SK-N-SH (cell line): ENCODE results near the gene ARHGAP26. TPM values are rescaled to one million over a fixed set of nuclear protein-coding genes. Genes with fewer than 3 reads are reported as not detected.

Experiments
- CTCF ChIA-PET: fragments of 300-600, 350-600 bp; formaldehyde crosslinking; extraction: SDS; loops from one replicate; lab custom pipeline; 2021; lab: Yijun Ruan, JAX
- POLR2A ChIA-PET: fragments of 350-600 bp; sonication (Branson Sonifier 250); formaldehyde crosslinking; extraction: SDS; loops from one replicate; lab custom pipeline; 2020; ENCODE audit warnings: antibody characterized with exemption, inconsistent platforms; lab: Yijun Ruan, JAX
- DNase-seq: peaks from one replicate; pipeline ENCODE4 v3.0.0; 2012
- H2AFZ ChIP-seq: fragments of 200-600 bp; sonication (generic); 2 replicates; pipeline ENCODE4 v1.8.1; 2016; ENCODE audit warnings: antibody characterized with exemption, mild to moderate bottlenecking, low read depth
- H3F3A ChIP-seq: fragments of 200-600 bp; sonication (generic); replicated peaks from 2 replicates; pipeline ENCODE3; 2016; ENCODE audit warnings: antibody characterized with exemption, mild to moderate bottlenecking; ENCODE audit not compliant: insufficient read depth
- H3K27ac ChIP-seq, 2 experiments: fragments of 200-500 bp in 1 of 2; fragments of 200-600 bp in 1 of 2; sonication (Bioruptor generic) in 1 of 2; sonication (generic), shearing (Covaris generic) in 1 of 2; 2 replicates each; pipeline versions ENCODE4 v1.5.1 to v1.6.1; 2014 to 2016; ENCODE audit warnings: low read depth in 2 of 2, inconsistent platforms in 1 of 2, low read length in 1 of 2, mild to moderate bottlenecking in 1 of 2, mixed read lengths in 1 of 2
- H3K27me3 ChIP-seq: fragments of 200-600 bp; sonication (generic), shearing (Covaris generic); 2 replicates; pipeline ENCODE4 v1.6.1; 2016; ENCODE audit warnings: mixed run types; ENCODE audit not compliant: insufficient read depth
- H3K36me3 ChIP-seq, 2 experiments: fragments of 200-500 bp in 1 of 2; fragments of 200-600 bp in 1 of 2; sonication (Bioruptor generic) in 1 of 2; sonication (generic) in 1 of 2; replicated peaks in 1 of 2; 2 replicates each; pipeline versions ENCODE3 to v1.5.1; 2014 to 2016; ENCODE audit warnings: low read length in 1 of 2, mild to moderate bottlenecking in 1 of 2; ENCODE audit not compliant: insufficient read depth in 2 of 2, control insufficient read depth in 1 of 2
- H3K4me1 ChIP-seq, 2 experiments: fragments of 200-500 bp in 1 of 2; fragments of 200-600 bp in 1 of 2; sonication (Bioruptor generic) in 1 of 2; sonication (generic), shearing (Covaris generic) in 1 of 2; 2 replicates each; pipeline versions ENCODE4 v1.5.1 to v1.6.1; 2014 to 2016; ENCODE audit warnings: low read depth in 1 of 2, low read length in 1 of 2, mixed run types in 1 of 2; ENCODE audit not compliant: insufficient read depth in 2 of 2, control insufficient read depth in 1 of 2
- H3K4me2 ChIP-seq: fragments of 200-600 bp; sonication (generic), shearing (Covaris generic); 2 replicates; pipeline ENCODE4 v1.6.1; 2017; ENCODE audit warnings: mixed run types
- H3K4me3 ChIP-seq, 2 experiments: fragments of 200-500 bp in 1 of 2; fragments of 200-600 bp in 1 of 2; sonication (Bioruptor generic) in 1 of 2; sonication (generic), shearing (Covaris generic) in 1 of 2; 2 replicates each; pipeline versions ENCODE4 v1.5.1 to v1.8.1; 2014 to 2016; ENCODE audit warnings: low read depth in 2 of 2, inconsistent platforms in 1 of 2, low read length in 1 of 2, mild to moderate bottlenecking in 1 of 2, mixed read lengths in 1 of 2, moderate library complexity in 1 of 2
- H3K79me2 ChIP-seq: fragments of 200-600 bp; sonication (generic); 2 replicates; pipeline ENCODE4 v1.8.1; 2017; ENCODE audit warnings: mild to moderate bottlenecking; ENCODE audit not compliant: insufficient read depth
- H3K9ac ChIP-seq: fragments of 200-600 bp; sonication (generic); 2 replicates; pipeline ENCODE4 v1.6.1; 2017; ENCODE audit warnings: mixed run types
- H3K9me2 ChIP-seq: fragments of 200-600 bp; sonication (generic); 2 replicates; pipeline ENCODE4 v1.6.1; 2017; ENCODE audit warnings: mixed run types
- H3K9me3 ChIP-seq: fragments of 200-600 bp; sonication (generic); 2 replicates; pipeline ENCODE4 v1.6.1; 2017; ENCODE audit warnings: mixed run types, mild to moderate bottlenecking, moderate library complexity
- H4K20me1 ChIP-seq: fragments of 200-600 bp; sonication (generic); 2 replicates; pipeline ENCODE4 v1.6.1; 2017; ENCODE audit warnings: mild to moderate bottlenecking, mixed run types; ENCODE audit not compliant: insufficient read depth
- CHD2 ChIP-seq: fragments of 150-350 bp; IDR thresholded peaks from 2 replicates; pipeline ENCODE4 v1.6.1; 2018; ENCODE audit warnings: low read length; ENCODE audit not compliant: partially characterized antibody
- FOSL2 ChIP-seq: IDR thresholded peaks from 2 replicates; pipeline ENCODE4 v1.4.0; 2012; ENCODE audit warnings: low read depth, mild to moderate bottlenecking, moderate library complexity, borderline replicate concordance
- FOXM1 ChIP-seq: IDR thresholded peaks from 2 replicates; pipeline ENCODE4 v1.4.0; 2012; ENCODE audit warnings: low read depth, mild to moderate bottlenecking
- GATA2 ChIP-seq: sonication (generic); formaldehyde crosslinking; IDR thresholded peaks from 2 replicates; pipeline ENCODE4 v1.5.0; 2020; ENCODE audit warnings: mild to moderate bottlenecking, missing genetic modification reagents
- MXI1 ChIP-seq: IDR thresholded peaks from 2 replicates; pipeline ENCODE4 v1.6.1; 2012; ENCODE audit warnings: mild to moderate bottlenecking, low read depth, low read length, improper control_type of control experiment
- RAD21 ChIP-seq: IDR thresholded peaks from 2 replicates; pipeline ENCODE4 v1.6.1; 2012; ENCODE audit warnings: mild to moderate bottlenecking, low read length
- REST ChIP-seq: IDR thresholded peaks from 2 replicates; pipeline ENCODE4 v1.6.1; 2012; ENCODE audit warnings: mild to moderate bottlenecking, low read depth, low read length, moderate library complexity
- RFX5 ChIP-seq: IDR thresholded peaks from 2 replicates; pipeline ENCODE4 v1.6.1; 2012; ENCODE audit warnings: mild to moderate bottlenecking, improper control_type of control experiment, low read length
- SIN3A ChIP-seq: IDR thresholded peaks from 2 replicates; pipeline ENCODE4 v1.6.1; 2012; ENCODE audit warnings: low read depth, mild to moderate bottlenecking, low read length, moderate library complexity, borderline replicate concordance
- TAF1 ChIP-seq: IDR thresholded peaks from 2 replicates; pipeline ENCODE4 v1.6.1; 2012; ENCODE audit warnings: low read depth, mild to moderate bottlenecking, low read length, moderate library complexity, borderline replicate concordance
- TCF12 ChIP-seq: IDR thresholded peaks from 2 replicates; pipeline ENCODE4 v1.4.0; 2012
- WGBS: methylation state at CpG from one replicate; pipeline ENCODE4 v1.1.6; 2017; ENCODE audit warnings: low lambda C conversion rate; 5-methylcytosine and 5-hydroxymethylcytosine counted together
- polyA plus RNA-seq, 3 experiments: library from polyadenylated mRNA; depleted of rRNA; stranded (reverse); fragments of >200 nt; gene quantifications; 2 replicates each; pipeline ENCODE4 v1.2.3, GENCODE V29; 2012
- TF ChIP-seq, protein P1 (sequence below): IDR thresholded peaks from 2 replicates; pipeline ENCODE4 v1.4.0; 2012; ENCODE audit warnings: low read depth, borderline replicate concordance
- TF ChIP-seq, protein P2 (sequence below): fragments of 200-600 bp; sonication (generic); IDR thresholded peaks from 2 replicates; pipeline ENCODE4 v1.6.1; 2017; ENCODE audit warnings: antibody characterized with exemption, mild to moderate bottlenecking, moderate library complexity

ARHGAP26 gene
- polyA plus RNA-seq, 1 of the 3 experiments (the other 2 are of a cell fraction), result 6.1 TPM

DNA sequence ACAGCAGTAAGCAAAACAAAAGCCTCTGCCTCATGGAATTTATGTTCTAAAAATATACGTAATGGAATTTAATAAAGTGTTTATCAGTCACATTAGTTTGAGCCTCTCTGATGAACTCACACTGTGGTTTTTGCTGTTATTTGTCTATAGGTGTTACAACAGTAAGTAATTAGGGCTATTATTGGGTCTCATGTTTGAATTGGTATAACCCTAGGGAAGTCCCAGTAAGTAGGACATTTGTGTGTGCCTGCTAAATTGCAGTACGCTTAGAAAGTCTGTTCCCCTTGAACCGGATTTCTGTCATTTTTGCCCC is 435.7 kb downstream of the ARHGAP26 start:
- Histone ChIP-seq H2AFZ (no peak overlapping the region), H3K36me3 (no peaks in the 10 kb centered on the region), H3K27ac (peak overlapping the region in 1 of 2 experiments; percentile 72; a peak in 3 of 4 replicates), H3K4me1 (peaks cover 0 to 18% of the 10 kb centered on the region in 2 experiments), H3K27me3 (no peaks in the 10 kb centered on the region), H3F3A (peaks cover 16% of the 10 kb centered on the region), H4K20me1 (no peaks in the 10 kb centered on the region), H3K4me2 (no peak overlapping the region), H3K79me2 (no peaks in the 10 kb centered on the region), H3K4me3 (no peak overlapping the region), H3K9ac (no peak overlapping the region), H3K9me3 (no peaks in the 10 kb centered on the region; the same call in 1 of the 2 replicates), H3K9me2 (no peaks in the 10 kb centered on the region)
- ChIA-PET CTCF (no interaction called here), POLR2A (no interaction called here)
- 86% methylated on average over 3 of the region's 3 CpGs for WGBS
- TF ChIP-seq CHD2, result no peak
- TF ChIP-seq RAD21, result no peak
- no peak for TF ChIP-seq TCF12
- TF ChIP-seq RFX5, result no peak
- no peak for TF ChIP-seq REST
- TF ChIP-seq, protein P1, sequence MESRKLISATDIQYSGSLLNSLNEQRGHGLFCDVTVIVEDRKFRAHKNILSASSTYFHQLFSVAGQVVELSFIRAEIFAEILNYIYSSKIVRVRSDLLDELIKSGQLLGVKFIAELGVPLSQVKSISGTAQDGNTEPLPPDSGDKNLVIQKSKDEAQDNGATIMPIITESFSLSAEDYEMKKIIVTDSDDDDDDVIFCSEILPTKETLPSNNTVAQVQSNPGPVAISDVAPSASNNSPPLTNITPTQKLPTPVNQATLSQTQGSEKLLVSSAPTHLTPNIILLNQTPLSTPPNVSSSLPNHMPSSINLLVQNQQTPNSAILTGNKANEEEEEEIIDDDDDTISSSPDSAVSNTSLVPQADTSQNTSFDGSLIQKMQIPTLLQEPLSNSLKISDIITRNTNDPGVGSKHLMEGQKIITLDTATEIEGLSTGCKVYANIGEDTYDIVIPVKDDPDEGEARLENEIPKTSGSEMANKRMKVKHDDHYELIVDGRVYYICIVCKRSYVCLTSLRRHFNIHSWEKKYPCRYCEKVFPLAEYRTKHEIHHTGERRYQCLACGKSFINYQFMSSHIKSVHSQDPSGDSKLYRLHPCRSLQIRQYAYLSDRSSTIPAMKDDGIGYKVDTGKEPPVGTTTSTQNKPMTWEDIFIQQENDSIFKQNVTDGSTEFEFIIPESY, result no peak
- no peak for TF ChIP-seq TAF1
- no peak for TF ChIP-seq FOSL2
- no peak for TF ChIP-seq MXI1
- TF ChIP-seq GATA2, result no peak
- no peak for TF ChIP-seq FOXM1
- TF ChIP-seq, protein P2, sequence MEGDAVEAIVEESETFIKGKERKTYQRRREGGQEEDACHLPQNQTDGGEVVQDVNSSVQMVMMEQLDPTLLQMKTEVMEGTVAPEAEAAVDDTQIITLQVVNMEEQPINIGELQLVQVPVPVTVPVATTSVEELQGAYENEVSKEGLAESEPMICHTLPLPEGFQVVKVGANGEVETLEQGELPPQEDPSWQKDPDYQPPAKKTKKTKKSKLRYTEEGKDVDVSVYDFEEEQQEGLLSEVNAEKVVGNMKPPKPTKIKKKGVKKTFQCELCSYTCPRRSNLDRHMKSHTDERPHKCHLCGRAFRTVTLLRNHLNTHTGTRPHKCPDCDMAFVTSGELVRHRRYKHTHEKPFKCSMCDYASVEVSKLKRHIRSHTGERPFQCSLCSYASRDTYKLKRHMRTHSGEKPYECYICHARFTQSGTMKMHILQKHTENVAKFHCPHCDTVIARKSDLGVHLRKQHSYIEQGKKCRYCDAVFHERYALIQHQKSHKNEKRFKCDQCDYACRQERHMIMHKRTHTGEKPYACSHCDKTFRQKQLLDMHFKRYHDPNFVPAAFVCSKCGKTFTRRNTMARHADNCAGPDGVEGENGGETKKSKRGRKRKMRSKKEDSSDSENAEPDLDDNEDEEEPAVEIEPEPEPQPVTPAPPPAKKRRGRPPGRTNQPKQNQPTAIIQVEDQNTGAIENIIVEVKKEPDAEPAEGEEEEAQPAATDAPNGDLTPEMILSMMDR, result no peak
- TF ChIP-seq SIN3A, result no peak
- no peak for DNase-seq
